Vagina (tissue), 2 donors: ENCODE data around the gene ASXL3.

Source experiments
- POLR2A ChIP-seq, 2 donors: fragments of 450-650 bp; IDR thresholded peaks; one replicate each; pipeline ENCODE4 v1.6.1; 2017; ENCODE audit warnings: antibody characterized with exemption in 2 of 2, mild to moderate bottlenecking in 2 of 2, moderate library complexity in 2 of 2
- POLR2AphosphoS5 ChIP-seq, 2 donors: sonication (generic); formaldehyde crosslinking; IDR thresholded peaks; one replicate each; pipeline ENCODE4 v1.9.0; 2017; ENCODE audit warnings: antibody characterized with exemption in 2 of 2, mild to moderate bottlenecking in 2 of 2, low read depth in 1 of 2; ENCODE audit not compliant: insufficient read depth in 1 of 2
- TF ChIP-seq, protein P1 (sequence below), 3 experiments: fragments of 450-650 bp in 2 of 3; fragments of 200-600 bp in 1 of 3; sonication (generic) in 1 of 3; IDR thresholded peaks; one replicate each; pipeline ENCODE4 v1.5.1; 2017 to 2019; ENCODE audit warnings: antibody characterized with exemption in 3 of 3, mild to moderate bottlenecking in 2 of 3, moderate library complexity in 2 of 3

- TF ChIP-seq POLR2A (IDR thresholded peaks at IDR 0.05) (no peak), POLR2AphosphoS5 (IDR thresholded peaks at IDR 0.05; ENCODE audit: insufficient read depth in 1 of 2, low read depth in 1 of 2) (no peak)
- TF ChIP-seq, protein P1, sequence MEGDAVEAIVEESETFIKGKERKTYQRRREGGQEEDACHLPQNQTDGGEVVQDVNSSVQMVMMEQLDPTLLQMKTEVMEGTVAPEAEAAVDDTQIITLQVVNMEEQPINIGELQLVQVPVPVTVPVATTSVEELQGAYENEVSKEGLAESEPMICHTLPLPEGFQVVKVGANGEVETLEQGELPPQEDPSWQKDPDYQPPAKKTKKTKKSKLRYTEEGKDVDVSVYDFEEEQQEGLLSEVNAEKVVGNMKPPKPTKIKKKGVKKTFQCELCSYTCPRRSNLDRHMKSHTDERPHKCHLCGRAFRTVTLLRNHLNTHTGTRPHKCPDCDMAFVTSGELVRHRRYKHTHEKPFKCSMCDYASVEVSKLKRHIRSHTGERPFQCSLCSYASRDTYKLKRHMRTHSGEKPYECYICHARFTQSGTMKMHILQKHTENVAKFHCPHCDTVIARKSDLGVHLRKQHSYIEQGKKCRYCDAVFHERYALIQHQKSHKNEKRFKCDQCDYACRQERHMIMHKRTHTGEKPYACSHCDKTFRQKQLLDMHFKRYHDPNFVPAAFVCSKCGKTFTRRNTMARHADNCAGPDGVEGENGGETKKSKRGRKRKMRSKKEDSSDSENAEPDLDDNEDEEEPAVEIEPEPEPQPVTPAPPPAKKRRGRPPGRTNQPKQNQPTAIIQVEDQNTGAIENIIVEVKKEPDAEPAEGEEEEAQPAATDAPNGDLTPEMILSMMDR (IDR thresholded peaks at IDR 0.05), result no peak
Measured at GRCh38 chr18:33584548-33585430, 6.8 kb downstream of the ASXL3 start.
